ENCODE results near the gene NTM.

Gene NTM

GRCh38 chr11:132075447-132075846 is 705.0 kb downstream of the NTM start:
- DNase-seq (ENCODE audit: low read depth, low spot score) = no peak
- in situ Hi-C loops (cut with HindIII; ENCODE audit: low sequenced_read_pairs) = no loop called here
- TF ChIP-seq, protein P1, sequence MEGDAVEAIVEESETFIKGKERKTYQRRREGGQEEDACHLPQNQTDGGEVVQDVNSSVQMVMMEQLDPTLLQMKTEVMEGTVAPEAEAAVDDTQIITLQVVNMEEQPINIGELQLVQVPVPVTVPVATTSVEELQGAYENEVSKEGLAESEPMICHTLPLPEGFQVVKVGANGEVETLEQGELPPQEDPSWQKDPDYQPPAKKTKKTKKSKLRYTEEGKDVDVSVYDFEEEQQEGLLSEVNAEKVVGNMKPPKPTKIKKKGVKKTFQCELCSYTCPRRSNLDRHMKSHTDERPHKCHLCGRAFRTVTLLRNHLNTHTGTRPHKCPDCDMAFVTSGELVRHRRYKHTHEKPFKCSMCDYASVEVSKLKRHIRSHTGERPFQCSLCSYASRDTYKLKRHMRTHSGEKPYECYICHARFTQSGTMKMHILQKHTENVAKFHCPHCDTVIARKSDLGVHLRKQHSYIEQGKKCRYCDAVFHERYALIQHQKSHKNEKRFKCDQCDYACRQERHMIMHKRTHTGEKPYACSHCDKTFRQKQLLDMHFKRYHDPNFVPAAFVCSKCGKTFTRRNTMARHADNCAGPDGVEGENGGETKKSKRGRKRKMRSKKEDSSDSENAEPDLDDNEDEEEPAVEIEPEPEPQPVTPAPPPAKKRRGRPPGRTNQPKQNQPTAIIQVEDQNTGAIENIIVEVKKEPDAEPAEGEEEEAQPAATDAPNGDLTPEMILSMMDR (IDR thresholded peaks at IDR 0.05; ENCODE audit: low read depth, low read length) = no peak
- H3K4me3 ChIP-seq (ENCODE audit: low read depth, low read length) = no peak overlapping the region

DNA sequence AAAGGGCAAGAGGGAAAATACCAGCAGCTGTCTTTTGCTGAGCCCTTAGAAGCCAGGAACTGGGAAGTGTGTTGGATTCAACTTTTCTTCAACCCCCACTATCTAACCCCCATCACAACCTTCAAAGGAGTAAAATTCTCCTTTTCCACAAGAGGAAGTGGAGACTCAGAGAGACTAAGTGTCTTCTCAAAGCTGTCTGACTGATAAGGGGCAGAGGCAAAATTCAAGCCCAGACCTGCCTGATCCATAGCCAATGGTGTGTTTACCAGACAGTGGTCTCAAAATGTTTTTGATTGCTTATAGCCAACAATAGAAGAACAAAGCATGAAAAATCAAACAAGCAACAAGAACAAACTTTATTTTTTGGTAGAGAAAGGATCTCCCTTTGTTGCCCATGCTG is 707.0 kb downstream of the NTM start:
- in situ Hi-C loops (cut with HindIII; ENCODE audit: low sequenced_read_pairs) = no loop called here
- no peak overlapping the region for H3K4me3 ChIP-seq (ENCODE audit: low read depth, low read length)
- DNase-seq (ENCODE audit: low read depth, low spot score) = no peak
- TF ChIP-seq, protein P1 (IDR thresholded peaks at IDR 0.05; ENCODE audit: low read depth, low read length) = no peak

DNA sequence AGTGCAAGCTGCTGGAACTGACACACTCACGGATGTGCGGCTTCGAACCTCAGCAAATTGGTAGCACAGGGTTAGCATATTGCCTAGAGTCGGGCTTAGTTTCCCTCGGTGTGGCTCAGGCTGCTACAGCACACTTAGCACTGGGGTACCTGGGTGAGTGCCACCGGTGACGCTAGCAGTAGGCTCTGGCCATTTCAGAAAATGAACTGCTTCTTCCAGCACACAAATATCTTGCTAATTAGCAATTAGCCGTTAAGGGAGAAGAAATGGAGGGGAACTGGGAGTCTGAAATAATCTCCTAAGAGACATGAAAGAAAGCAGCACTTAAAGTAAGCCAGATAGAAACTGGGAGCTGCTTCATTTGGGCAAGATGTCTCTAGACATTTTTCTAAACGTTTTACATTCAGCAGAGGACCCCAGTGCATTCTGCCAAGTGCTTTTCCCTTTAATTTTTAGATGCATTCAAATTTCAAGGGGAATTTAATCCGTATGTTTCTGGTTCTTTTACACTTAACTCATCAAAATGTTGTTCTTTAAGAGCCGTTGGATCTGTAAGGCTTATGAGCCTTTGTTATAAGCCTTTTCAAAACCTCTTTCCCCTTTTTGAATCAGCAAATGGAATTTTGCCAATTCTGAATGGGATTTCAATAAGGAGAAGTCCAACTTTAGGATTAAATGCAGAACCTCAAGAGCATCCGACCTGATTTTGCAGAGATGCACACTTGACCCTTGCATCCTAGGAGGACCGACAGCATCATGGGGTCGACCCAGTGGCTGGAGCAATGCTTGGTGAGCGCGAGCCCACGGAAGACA is 708.1 kb downstream of the NTM start:
- no peak overlapping the region for H3K4me3 ChIP-seq (ENCODE audit: low read depth, low read length)
- TF ChIP-seq, protein P1 (IDR thresholded peaks at IDR 0.05; ENCODE audit: low read depth, low read length) = no peak
- in situ Hi-C loops (cut with HindIII; ENCODE audit: low sequenced_read_pairs) = no loop called here
- DNase-seq (ENCODE audit: low read depth, low spot score) = no peak

GRCh38 chr11:132080127-132080526 is 709.7 kb downstream of the NTM start:
- no peak for DNase-seq (ENCODE audit: low read depth, low spot score)
- TF ChIP-seq, protein P1 (IDR thresholded peaks at IDR 0.05; ENCODE audit: low read depth, low read length) = no peak
- in situ Hi-C loops (cut with HindIII; ENCODE audit: low sequenced_read_pairs) = no loop called here
- H3K4me3 ChIP-seq (ENCODE audit: low read depth, low read length) = no peak overlapping the region

- DNase-seq (ENCODE audit: low read depth, low spot score) = no peak
- TF ChIP-seq, protein P1 (IDR thresholded peaks at IDR 0.05; ENCODE audit: low read depth, low read length) = no peak
- H3K4me3 ChIP-seq (ENCODE audit: low read depth, low read length) = no peak overlapping the region
- in situ Hi-C loops (cut with HindIII; ENCODE audit: low sequenced_read_pairs) = no loop called here
Observed at GRCh38 chr11:132082566-132082965, 712.2 kb downstream of the NTM start.

GRCh38 chr11:132084433-132084832 is 714.0 kb downstream of the NTM start:
- DNase-seq (ENCODE audit: low read depth, low spot score) = no peak
- TF ChIP-seq, protein P1 (IDR thresholded peaks at IDR 0.05; ENCODE audit: low read depth, low read length) = no peak
- in situ Hi-C loops (cut with HindIII; ENCODE audit: low sequenced_read_pairs) = no loop called here
- no peak overlapping the region for H3K4me3 ChIP-seq (ENCODE audit: low read depth, low read length)

All from astrocyte of the spinal cord (primary cell).